Esophagus squamous epithelium (tissue), 5 donors: ENCODE results near the gene LCE3C. TPM values are rescaled to one million over a fixed set of nuclear protein-coding genes. Genes with fewer than 3 reads are reported as not detected.

ENCODE experiments used
- DNase-seq: peaks from one replicate; lab custom pipeline; 2025; lab: John Stamatoyannopoulos, UW
- H3K27ac ChIP-seq, 4 donors: fragments of 200-600 bp; sonication (generic); one replicate each; pipeline ENCODE4 v1.5.1; 2016 to 2019; ENCODE audit warnings: mild to moderate bottlenecking in 1 of 4
- H3K27me3 ChIP-seq, 4 donors: fragments of 200-600 bp; sonication (generic); 1 replicate in 3 of 4; 2 replicates in 1 of 4; pipeline versions ENCODE4 v1.5.1 to v1.6.0; 2017 to 2021; ENCODE audit warnings: antibody characterized with exemption in 1 of 4
- H3K36me3 ChIP-seq, 3 donors: fragments of 200-600 bp; sonication (generic); one replicate each; pipeline ENCODE4 v1.5.1; 2016 to 2019
- H3K4me1 ChIP-seq, 3 donors: fragments of 200-600 bp; sonication (generic); one replicate each; pipeline ENCODE4 v1.5.1; 2017 to 2019
- H3K4me3 ChIP-seq, 4 donors: fragments of 200-600 bp; sonication (generic); 1 replicate in 3 of 4; 2 replicates in 1 of 4; pipeline ENCODE4 v1.5.1; 2016 to 2019; ENCODE audit warnings: mild to moderate bottlenecking in 2 of 4, moderate library complexity in 1 of 4
- H3K9me3 ChIP-seq, 3 donors: fragments of 200-600 bp; sonication (generic); one replicate each; pipeline ENCODE4 v1.5.1; 2016 to 2019
- POLR2A ChIP-seq, 4 donors: fragments of 450-650 bp; IDR thresholded peaks; one replicate each; pipeline ENCODE4 v1.6.1; 2017; ENCODE audit warnings: antibody characterized with exemption in 4 of 4, mild to moderate bottlenecking in 4 of 4, moderate library complexity in 3 of 4
- WGBS, 2 donors: methylation state at CpG; one replicate each; pipeline ENCODE4 v1.1.5; 2018; 5-methylcytosine and 5-hydroxymethylcytosine counted together
- intact Hi-C: fragments of 100-400 bp; cut with DNase I; formaldehyde crosslinking; loops from one replicate; pipeline ENCODE4 v1.15.0; 2022
- total RNA-seq, 4 donors: library from RNA; depleted of rRNA; stranded (reverse); fragments of >200 nt; gene quantifications; one replicate each; pipeline ENCODE4 v1.1.0, GENCODE V29; 2016
- TF ChIP-seq, protein P1 (sequence below), 6 experiments: fragments of 450-650 bp in 4 of 6; fragments of 200-600 bp in 2 of 6; sonication (generic) in 2 of 6; IDR thresholded peaks; one replicate each; pipeline ENCODE4 v1.5.1; 2016 to 2019; ENCODE audit warnings: antibody characterized with exemption in 6 of 6, mild to moderate bottlenecking in 4 of 6, moderate library complexity in 4 of 6
- donor health status: DM: yes; HTN: yes; CAD: no.

The LCE3C gene
- total RNA-seq, 4 donors from 2014 or later = not detected

DNA sequence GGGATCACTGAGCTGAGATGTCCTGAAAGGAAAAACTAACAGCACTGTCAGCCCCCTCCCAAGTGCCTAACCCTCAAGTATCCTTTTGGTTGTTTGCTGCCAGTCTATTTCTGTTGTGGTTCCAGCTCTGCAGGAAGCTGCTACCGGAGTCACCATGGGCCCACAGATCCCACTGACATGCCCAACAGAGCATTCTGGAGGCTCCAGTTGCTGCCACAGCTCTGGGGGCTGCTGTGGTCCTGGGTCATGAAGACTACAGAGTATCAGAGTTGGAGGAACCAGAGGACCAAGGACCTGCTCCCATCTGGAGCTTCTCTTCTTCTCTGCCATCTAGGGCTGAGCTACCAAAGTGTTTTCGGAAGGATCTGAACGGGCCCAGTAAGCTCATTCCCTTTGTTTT, 22.0 kb downstream of the LCE3C start:
- peaks cover 0 to 13% (median 4%) of the 10 kb centered on the region in 3 donors for H3K4me1 ChIP-seq
- DNase-seq = no peak
- intact Hi-C loops = no loop called here
- H3K4me3 ChIP-seq = no peak overlapping the region
- peaks cover 0 to 19% (median 0%) of the 10 kb centered on the region in 4 donors for H3K27me3 ChIP-seq
- no peak overlapping the region for H3K27ac ChIP-seq
- H3K9me3 ChIP-seq = peaks cover 0 to 20% (median 4%) of the 10 kb centered on the region in 3 donors
- TF ChIP-seq POLR2A (IDR thresholded peaks at IDR 0.05) = no peak
- WGBS, 2 donors = 70 to 85% methylated on average over 3 of the region's 3 CpGs
- no peaks in the 10 kb centered on the region for H3K36me3 ChIP-seq

GRCh38 chr1:152622803-152623202, 22.8 kb downstream of the LCE3C start, which contains the start of gene LCE3A:
Gene LCE3A (minus strand): TSS chr1:152623103. CDS start chr1:152623103, 0 bp downstream.
- Histone ChIP-seq H3K27ac (no peak within 1 kb of the TSS), H3K27me3 (peaks cover 0 to 19% (median 0%) of the 10 kb centered on the region in 4 donors), H3K4me1 (peaks cover 0 to 13% (median 4%) of the 10 kb centered on the region in 3 donors), H3K36me3 (no peaks in the 10 kb centered on the region), H3K4me3 (no peak within 1 kb of the TSS), H3K9me3 (peaks cover 0 to 14% (median 4%) of the 10 kb centered on the region in 3 donors)
- intact Hi-C loops = no loop called here
- DNase-seq = no peak
- TF ChIP-seq POLR2A (IDR thresholded peaks at IDR 0.05) = no peak
- TF ChIP-seq, protein P1, sequence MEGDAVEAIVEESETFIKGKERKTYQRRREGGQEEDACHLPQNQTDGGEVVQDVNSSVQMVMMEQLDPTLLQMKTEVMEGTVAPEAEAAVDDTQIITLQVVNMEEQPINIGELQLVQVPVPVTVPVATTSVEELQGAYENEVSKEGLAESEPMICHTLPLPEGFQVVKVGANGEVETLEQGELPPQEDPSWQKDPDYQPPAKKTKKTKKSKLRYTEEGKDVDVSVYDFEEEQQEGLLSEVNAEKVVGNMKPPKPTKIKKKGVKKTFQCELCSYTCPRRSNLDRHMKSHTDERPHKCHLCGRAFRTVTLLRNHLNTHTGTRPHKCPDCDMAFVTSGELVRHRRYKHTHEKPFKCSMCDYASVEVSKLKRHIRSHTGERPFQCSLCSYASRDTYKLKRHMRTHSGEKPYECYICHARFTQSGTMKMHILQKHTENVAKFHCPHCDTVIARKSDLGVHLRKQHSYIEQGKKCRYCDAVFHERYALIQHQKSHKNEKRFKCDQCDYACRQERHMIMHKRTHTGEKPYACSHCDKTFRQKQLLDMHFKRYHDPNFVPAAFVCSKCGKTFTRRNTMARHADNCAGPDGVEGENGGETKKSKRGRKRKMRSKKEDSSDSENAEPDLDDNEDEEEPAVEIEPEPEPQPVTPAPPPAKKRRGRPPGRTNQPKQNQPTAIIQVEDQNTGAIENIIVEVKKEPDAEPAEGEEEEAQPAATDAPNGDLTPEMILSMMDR (IDR thresholded peaks at IDR 0.05) = no peak
- WGBS, 2 donors = 35 to 64% methylated on average over 4 of the region's 10 CpGs

GRCh38 chr1:152623203-152623844, 23.3 kb downstream of the LCE3C start:
- 59% methylated on average over 15 to 19 of the region's 29 CpGs for WGBS, 2 donors
- Histone ChIP-seq H3K4me1 (peaks cover 0 to 13% (median 4%) of the 10 kb centered on the region in 3 donors), H3K27ac (no peak overlapping the region), H3K36me3 (no peaks in the 10 kb centered on the region), H3K27me3 (peaks cover 0 to 19% (median 0%) of the 10 kb centered on the region in 4 donors), H3K9me3 (peaks cover 0 to 11% (median 4%) of the 10 kb centered on the region in 3 donors), H3K4me3 (no peak overlapping the region)
- TF ChIP-seq, protein P1 (IDR thresholded peaks at IDR 0.05) = peak in 1 of 6 experiments; percentile 27
- no peak for TF ChIP-seq POLR2A (IDR thresholded peaks at IDR 0.05)
- intact Hi-C loops = no loop called here
- DNase-seq = no peak

DNA sequence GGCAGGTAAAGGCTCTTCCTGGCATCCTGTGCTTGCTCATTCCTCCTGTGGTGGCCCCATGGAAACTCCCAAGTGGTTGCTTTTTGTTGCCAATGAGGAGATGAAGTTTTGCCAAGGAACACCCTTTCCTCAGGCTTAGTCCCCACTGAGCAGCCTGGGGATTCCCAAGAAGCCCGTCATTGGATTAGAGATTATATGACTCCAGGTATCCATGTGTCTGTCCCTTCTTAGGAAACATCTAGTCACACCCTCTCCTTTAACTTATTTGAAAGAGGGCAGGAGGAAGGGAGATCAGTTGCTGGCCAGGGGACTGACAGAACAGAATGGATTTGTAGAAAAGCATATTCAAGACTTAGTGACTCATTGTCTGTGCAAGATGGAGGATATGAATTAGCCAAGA, 26.7 kb downstream of the LCE3C start:
- H3K27ac ChIP-seq = no peak overlapping the region
- no peaks in the 10 kb centered on the region for H3K9me3 ChIP-seq
- intact Hi-C loops = no loop called here
- H3K4me3 ChIP-seq = no peak overlapping the region
- no peak for DNase-seq
- no peak for TF ChIP-seq POLR2A (IDR thresholded peaks at IDR 0.05)
- TF ChIP-seq, protein P1 (IDR thresholded peaks at IDR 0.05) = no peak
- peaks cover 0 to 29% (median 0%) of the 10 kb centered on the region in 4 donors for H3K27me3 ChIP-seq
- WGBS, 2 donors = 33 to 71% methylated on average over 1 of the region's 1 CpG
- no peaks in the 10 kb centered on the region for H3K36me3 ChIP-seq
- peaks cover 0 to 13% (median 4%) of the 10 kb centered on the region in 3 donors for H3K4me1 ChIP-seq

DNA sequence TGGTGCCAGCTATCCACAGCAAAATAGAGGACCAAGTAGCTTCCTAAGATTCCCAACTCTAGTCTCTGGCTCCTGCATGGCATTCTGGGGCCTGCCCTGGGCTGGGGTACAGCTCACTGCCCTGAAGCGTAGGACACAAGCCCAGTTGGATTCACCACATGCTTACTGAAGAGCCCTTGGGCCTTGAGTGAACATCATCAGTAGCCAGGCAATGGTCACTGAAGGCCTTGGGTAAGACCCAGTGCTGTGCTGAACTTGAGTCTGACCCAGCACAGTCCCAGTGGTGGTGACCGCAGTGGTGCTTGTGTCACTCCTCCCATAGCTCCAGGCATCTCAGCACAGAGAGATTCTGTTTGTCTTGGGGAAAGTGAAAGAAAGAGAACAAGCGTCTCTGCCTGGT, 30.6 kb downstream of the LCE3C start:
- Histone ChIP-seq H3K4me3 (no peak overlapping the region), H3K27me3 (peaks cover 0 to 11% (median 0%) of the 10 kb centered on the region in 4 donors), H3K4me1 (peaks cover 0 to 7% (median 0%) of the 10 kb centered on the region in 3 donors), H3K36me3 (no peaks in the 10 kb centered on the region), H3K27ac (no peak overlapping the region), H3K9me3 (no peaks in the 10 kb centered on the region)
- WGBS, 2 donors = 87 to 100% methylated on average over 2 to 3 of the region's 3 CpGs
- intact Hi-C loops = no loop called here
- TF ChIP-seq, protein P1 (IDR thresholded peaks at IDR 0.05) = no peak
- TF ChIP-seq POLR2A (IDR thresholded peaks at IDR 0.05) = no peak
- no peak for DNase-seq
